NCI-H2227 treated with DMSO at 0.1 percent for 48 hours (cell line): ENCODE results near the gene PPP2CA.
A peak's percentile ranks its signal among the peaks of the same experiment; 100 is the strongest.
"Not testable (repeated sequence)": the region's sequence is repeated elsewhere in the genome, so short reads cannot be mapped to it uniquely, and the experiment has no call there.

ENCODE experiments used
- DNase-seq: peaks from one replicate; lab custom pipeline; 2025; lab: John Stamatoyannopoulos, UW

The PPP2CA gene

GRCh38 chr5:134189031-134189430 is 36.8 kb downstream of the PPP2CA start:
- no peak for DNase-seq

GRCh38 chr5:134188092-134188491 is 37.8 kb downstream of the PPP2CA start:
- DNase-seq, result no peak

- peak; percentile 12 for DNase-seq
Observed at GRCh38 chr5:134184155-134185135, 41.4 kb downstream of the PPP2CA start.

GRCh38 chr5:134183481-134183880 is 42.4 kb downstream of the PPP2CA start:
- DNase-seq, result no peak

- DNase-seq, result no peak
Observed at GRCh38 chr5:134178096-134178419, 47.8 kb downstream of the PPP2CA start.

GRCh38 chr5:134177369-134178095 is 48.3 kb downstream of the PPP2CA start:
- peak; percentile 37 for DNase-seq

- DNase-seq, result peak; percentile 87
Observed at GRCh38 chr5:134176511-134177368, 49.1 kb downstream of the PPP2CA start, which contains the start of gene SKP1. SKP1 (minus strand) TSS chr5:134176950; CDS start chr5:134174022, 2,928 bp downstream.

GRCh38 chr5:134175921-134176510 is 49.9 kb downstream of the PPP2CA start:
- DNase-seq, result no peak

- DNase-seq, result no peak
Observed at GRCh38 chr5:134174841-134175839, 50.7 kb downstream of the PPP2CA start.

- no peak for DNase-seq
Observed at GRCh38 chr5:134171972-134172371, 53.9 kb downstream of the PPP2CA start.

- no peak for DNase-seq
Observed at GRCh38 chr5:134162592-134162991, 63.3 kb downstream of the PPP2CA start.

- no peak for DNase-seq
Observed at GRCh38 chr5:134161513-134162395, 64.1 kb downstream of the PPP2CA start.

- no peak for DNase-seq
Observed at GRCh38 chr5:134153657-134154056, 72.2 kb downstream of the PPP2CA start.

- DNase-seq, result no peak
Observed at GRCh38 chr5:134153241-134153640, 72.6 kb downstream of the PPP2CA start.

GRCh38 chr5:134152173-134152832 is 73.6 kb downstream of the PPP2CA start:
- not testable (repeated sequence) for DNase-seq

- DNase-seq, result no peak
Observed at GRCh38 chr5:134151723-134152122, 74.2 kb downstream of the PPP2CA start.

GRCh38 chr5:134149571-134150303 is 76.1 kb downstream of the PPP2CA start:
- DNase-seq, result no peak

GRCh38 chr5:134148986-134149539 is 76.8 kb downstream of the PPP2CA start:
- DNase-seq, result no peak
